H1 (cell line): ENCODE results near the gene TDG. TPM values are rescaled to one million over a fixed set of nuclear protein-coding genes. Genes with fewer than 3 reads are reported as not detected.

Source experiments
- CTCF ChIA-PET: fragments of 300-600 bp; sonication (Branson Sonifier 250); formaldehyde crosslinking; loops from one replicate; lab custom pipeline; 2021; ENCODE audit not compliant: partially characterized antibody; lab: Charles Lee
- POLR2A ChIA-PET: fragments of 300-600 bp; sonication (Branson Sonifier 250); formaldehyde crosslinking; loops from one replicate; lab custom pipeline; 2021; ENCODE audit warnings: inconsistent platforms; ENCODE audit not compliant: partially characterized antibody; lab: Charles Lee
- DNase-seq, 2 experiments: peaks; one replicate each; pipeline versions ENCODE4 v3.0.0 to v3.0.0-alpha.2; 2010 to 2022; ENCODE audit warnings: low spot score in 2 of 2, low read depth in 1 of 2, mixed read lengths in 1 of 2
- FAIRE-seq: peaks from 2 replicates; lab custom pipeline; 2011; peaks lifted over from hg19 to GRCh38; lab: Jason Lieb, UNC
- H2AFZ ChIP-seq: 2 replicates; pipeline ENCODE4 v1.8.1; 2012; ENCODE audit warnings: low read length, inconsistent platforms
- H2AK5ac ChIP-seq: 2 replicates; pipeline ENCODE4 v1.6.1; 2013; ENCODE audit warnings: low read depth, low read length
- H2BK120ac ChIP-seq: replicated peaks from 2 replicates; pipeline ENCODE3; 2013; ENCODE audit warnings: low read depth, low read length, inconsistent platforms
- H2BK12ac ChIP-seq: 2 replicates; pipeline ENCODE4 v1.6.1; 2013; ENCODE audit warnings: low read depth, low read length
- H2BK15ac ChIP-seq: 2 replicates; pipeline ENCODE4 v1.6.1; 2013; ENCODE audit warnings: low read length
- H2BK20ac ChIP-seq: 2 replicates; pipeline ENCODE4 v1.6.1; 2013; ENCODE audit warnings: low read length
- H2BK5ac ChIP-seq: 2 replicates; pipeline ENCODE4 v1.6.1; 2013; ENCODE audit warnings: low read depth, low read length
- H3K14ac ChIP-seq: 2 replicates; pipeline ENCODE4 v1.6.1; 2013; ENCODE audit warnings: inconsistent platforms; ENCODE audit not compliant: insufficient read length
- H3K18ac ChIP-seq: 2 replicates; pipeline ENCODE4 v1.6.1; 2013; ENCODE audit warnings: low read length; ENCODE audit errors: extremely low read depth
- H3K23ac ChIP-seq: 2 replicates; pipeline ENCODE4 v1.6.1; 2013; ENCODE audit warnings: inconsistent platforms; ENCODE audit not compliant: insufficient read length
- H3K23me2 ChIP-seq: 2 replicates; pipeline ENCODE4 v1.6.1; 2013; ENCODE audit warnings: low read depth, low read length
- H3K27ac ChIP-seq: 2 replicates; pipeline ENCODE4 v1.6.1; 2011; ENCODE audit warnings: low read depth, low read length, inconsistent platforms
- H3K27me3 ChIP-seq, 4 experiments: replicated peaks in 1 of 4; 1 replicate in 1 of 4; 2 replicates in 3 of 4; pipeline versions ENCODE4 v1.6.1 to v1.8.1; 2011 to 2013; ENCODE audit warnings: low read length in 3 of 4, mild to moderate bottlenecking in 3 of 4, inconsistent platforms in 2 of 4, mixed read lengths in 2 of 4, moderate library complexity in 1 of 4; ENCODE audit not compliant: control insufficient read depth in 3 of 4, insufficient read depth in 3 of 4; ENCODE audit errors: extremely low read depth in 1 of 4
- H3K36me3 ChIP-seq, 4 experiments: 2 replicates each; pipeline versions ENCODE4 v1.6.1 to v1.8.1; 2011 to 2013; ENCODE audit warnings: mild to moderate bottlenecking in 4 of 4, low read length in 3 of 4, moderate library complexity in 2 of 4, control low read depth in 1 of 4, inconsistent platforms in 1 of 4; ENCODE audit not compliant: insufficient read depth in 4 of 4, control insufficient read depth in 2 of 4
- H3K4ac ChIP-seq: replicated peaks from 2 replicates; pipeline ENCODE3; 2013; ENCODE audit warnings: low read length, low read depth, mixed read lengths, inconsistent platforms; ENCODE audit not compliant: insufficient read length
- H3K4me1 ChIP-seq, 4 experiments: replicated peaks in 1 of 4; 1 replicate in 1 of 4; 2 replicates in 3 of 4; pipeline versions ENCODE4 v1.6.1 to v1.8.1; 2011 to 2013; ENCODE audit warnings: low read length in 3 of 4, inconsistent platforms in 2 of 4, mixed read lengths in 1 of 4; ENCODE audit not compliant: insufficient read depth in 4 of 4, control insufficient read depth in 3 of 4
- H3K4me2 ChIP-seq, 2 experiments: 2 replicates each; pipeline versions ENCODE4 v1.6.1 to v1.8.1; 2011 to 2013; ENCODE audit warnings: low read depth in 2 of 2, low read length in 2 of 2, control low read depth in 1 of 2, inconsistent platforms in 1 of 2, mild to moderate bottlenecking in 1 of 2; ENCODE audit not compliant: insufficient read depth in 1 of 2
- H3K4me3 ChIP-seq, 4 experiments: fragments of 200-600, 300-600 bp in 1 of 4; sonication (generic), shearing (Covaris generic), sonication (Bioruptor Twin) in 1 of 4; 2 replicates each; pipeline versions ENCODE4 v1.5.1 to v1.8.1; 2011 to 2016; ENCODE audit warnings: low read length in 4 of 4, low read depth in 3 of 4, control low read depth in 2 of 4, inconsistent platforms in 2 of 4, mild to moderate bottlenecking in 2 of 4, mixed read lengths in 1 of 4, moderate library complexity in 1 of 4; ENCODE audit not compliant: insufficient read depth in 2 of 4; ENCODE audit errors: extremely low read depth in 1 of 4
- H3K56ac ChIP-seq: replicated peaks from 2 replicates; pipeline ENCODE3; 2013; ENCODE audit warnings: low read depth, mild to moderate bottlenecking, mixed read lengths, low read length, inconsistent platforms; ENCODE audit not compliant: insufficient read length
- H3K79me1 ChIP-seq: 2 replicates; pipeline ENCODE4 v1.6.1; 2013; ENCODE audit warnings: low read depth, low read length, control low read depth
- H3K79me2 ChIP-seq, 2 experiments: 2 replicates each; pipeline versions ENCODE4 v1.6.1 to v1.8.1; 2012 to 2013; ENCODE audit warnings: low read length in 2 of 2, mild to moderate bottlenecking in 2 of 2, inconsistent platforms in 1 of 2; ENCODE audit not compliant: insufficient read depth in 2 of 2, control insufficient read depth in 1 of 2
- H3K9ac ChIP-seq, 4 experiments: replicated peaks in 1 of 4; 1 replicate in 1 of 4; 2 replicates in 3 of 4; pipeline versions ENCODE4 v1.6.1 to v1.8.1; 2011 to 2013; ENCODE audit warnings: low read depth in 3 of 4, low read length in 3 of 4, control low read depth in 2 of 4, mild to moderate bottlenecking in 2 of 4, moderate library complexity in 2 of 4, inconsistent platforms in 1 of 4; ENCODE audit errors: extremely low read depth in 1 of 4
- H3K9me3 ChIP-seq, 2 experiments: 2 replicates each; pipeline versions ENCODE4 v1.6.1 to v1.8.1; 2012 to 2013; ENCODE audit warnings: mild to moderate bottlenecking in 2 of 2, moderate library complexity in 2 of 2, control low read depth in 1 of 2, inconsistent platforms in 1 of 2, low read depth in 1 of 2, low read length in 1 of 2, mixed read lengths in 1 of 2; ENCODE audit not compliant: insufficient read depth in 2 of 2
- H4K20me1 ChIP-seq, 2 experiments: replicated peaks in 1 of 2; 2 replicates each; pipeline versions ENCODE3 to v1.8.1; 2011 to 2013; ENCODE audit warnings: inconsistent platforms in 2 of 2, low read length in 2 of 2, mild to moderate bottlenecking in 1 of 2; ENCODE audit not compliant: insufficient read depth in 2 of 2, control insufficient read depth in 1 of 2
- H4K5ac ChIP-seq: 2 replicates; pipeline ENCODE4 v1.6.1; 2013; ENCODE audit warnings: low read length, low read depth, mixed read lengths, inconsistent platforms; ENCODE audit not compliant: insufficient read length
- H4K8ac ChIP-seq: 2 replicates; pipeline ENCODE4 v1.8.0; 2013; ENCODE audit warnings: mild to moderate bottlenecking, moderate library complexity, low read length, inconsistent platforms; ENCODE audit not compliant: insufficient read depth; ENCODE audit errors: extremely low read depth
- H4K91ac ChIP-seq: replicated peaks from 2 replicates; pipeline ENCODE3; 2013; ENCODE audit warnings: low read length, mixed read lengths, inconsistent platforms; ENCODE audit not compliant: insufficient read length
- BCL11A ChIP-seq, 2 experiments: IDR thresholded peaks; one replicate each; pipeline ENCODE4 v1.6.1; 2011; ENCODE audit warnings: low read depth in 2 of 2, low read length in 2 of 2, mild to moderate bottlenecking in 2 of 2
- HDAC2 ChIP-seq, 2 experiments: fragments of 300-600 bp in 1 of 2; sonication (generic) in 1 of 2; IDR thresholded peaks; 2 replicates each; pipeline ENCODE4 v1.6.1; 2011 to 2012; ENCODE audit warnings: low read depth in 2 of 2, low read length in 2 of 2, mild to moderate bottlenecking in 2 of 2, moderate library complexity in 2 of 2, borderline replicate concordance in 1 of 2, inconsistent platforms in 1 of 2
- RAD21 ChIP-seq, 2 experiments: IDR thresholded peaks in 1 of 2; conservative IDR thresholded peaks in 1 of 2; 2 replicates each; pipeline ENCODE4 v1.6.1; 2011; ENCODE audit warnings: low read depth in 2 of 2, low read length in 2 of 2, improper control_type of control experiment in 1 of 2, inconsistent platforms in 1 of 2, mild to moderate bottlenecking in 1 of 2, moderate library complexity in 1 of 2
- RNF2 ChIP-seq: fragments of 200-900, 300-1000 bp; sonication (generic); IDR thresholded peaks from 2 replicates; pipeline ENCODE4 v1.7.1; 2016; ENCODE audit warnings: borderline replicate concordance, low read depth, mild to moderate bottlenecking, antibody characterized with exemption, low read length; ENCODE audit not compliant: poor library complexity, severe bottlenecking; ENCODE audit errors: missing control alignments
- SRF ChIP-seq: IDR thresholded peaks from 2 replicates; pipeline ENCODE4 v1.6.1; 2011; ENCODE audit warnings: mild to moderate bottlenecking, low read depth, low read length, moderate library complexity
- WGBS, 2 experiments: shearing (Covaris generic) in 1 of 2; methylation state at CpG; one replicate each; pipeline versions ENCODE4 v1.1.6 to v1.1.7; 2013 to 2015; ENCODE audit warnings: low lambda C conversion rate in 2 of 2, mixed read lengths in 2 of 2, inconsistent platforms in 1 of 2, low coverage in 1 of 2, missing lambda C conversion rate in 1 of 2; ENCODE audit not compliant: insufficient replicate concordance in 2 of 2, insufficient coverage in 1 of 2, insufficient read length in 1 of 2; ENCODE audit errors: extremely low coverage in 1 of 2, missing lambda C conversion rate in 1 of 2; 5-methylcytosine and 5-hydroxymethylcytosine counted together
- long read RNA-seq, 2 experiments: library from RNA in 1 of 2; library from capped mRNA in 1 of 2; stranded (forward); transcript quantifications; one replicate each; pipeline ENCODE4 v2.0.0, GENCODE V29; 2021; ENCODE audit warnings: inconsistent platforms in 1 of 2
- polyA minus RNA-seq, 3 experiments: library from RNA; depleted of rRNA, polyadenylated mRNA; stranded (reverse); fragments of >200 nt; gene quantifications; 1 replicate in 2 of 3; 2 replicates in 1 of 3; pipeline ENCODE4 v1.2.3, GENCODE V29; 2011
- polyA plus RNA-seq, 7 experiments: library from polyadenylated mRNA; depleted of rRNA in 3 of 7; stranded (reverse) in 5 of 7; unstranded in 2 of 7; fragments of >200 nt in 5 of 7; fragments of 200-250 nt in 2 of 7; gene quantifications; 1 replicate in 5 of 7; 2 replicates in 1 of 7; 4 replicates in 1 of 7; pipeline versions ENCODE4 v1.2.1 to v1.2.3, GENCODE V29; 2011 to 2013; ENCODE audit warnings: missing spikeins in 2 of 7, mixed read lengths in 2 of 7
- total RNA-seq: library from RNA; stranded (reverse); fragmentation: NEBNext Ultra II Directional; extraction: Animal tissue kit (Norgen Biotek cat#: 25700); gene quantifications from 2 replicates; pipeline ENCODE4 v1.2.1, GENCODE V29; 2021

The TDG gene
- total RNA-seq, result 47.8 and 49.0 TPM in 2 replicates
- 13.7 and 22.7 TPM in 2 replicates for polyA plus RNA-seq (2011; rRNA removed)
- 24.7 TPM for polyA plus RNA-seq (2011; cell fraction: cytosol; rRNA removed)
- polyA plus RNA-seq (2011; cell fraction: nucleus; rRNA removed), result 11.9 TPM
- 27.7 to 49.3 TPM (median 38.1 TPM) in 4 replicates for polyA plus RNA-seq (2012, experiment 1 of 2)
- polyA plus RNA-seq (2012, experiment 2 of 2), result 6.1 TPM
- polyA plus RNA-seq (2013, experiment 1 of 2), result 78.1 TPM
- 76.9 TPM for polyA plus RNA-seq (2013, experiment 2 of 2)
- 17.7 and 23.8 TPM in 2 replicates for polyA minus RNA-seq (2011; rRNA and poly(A)+ RNA removed)
- polyA minus RNA-seq (2011; cell fraction: cytosol; rRNA and poly(A)+ RNA removed), result 28.5 TPM
- polyA minus RNA-seq (2011; cell fraction: nucleus; rRNA and poly(A)+ RNA removed), result 26.0 TPM
- long read RNA-seq, experiment 1, transcript TDG-202 (10 exons, 3,251 nt), result major isoform, 18 of 66 reads
- long read RNA-seq, experiment 1, partial matches to known transcripts, result 19 of 66 reads
- long read RNA-seq, experiment 1, other reads (novel, unspliced or antisense), result 27 of 66 reads
- long read RNA-seq, experiment 2, transcript TDG-202 (10 exons, 3,251 nt), result major isoform, 46 of 56 reads
- long read RNA-seq, experiment 2, partial matches to known transcripts, result 1 of 56 reads
- long read RNA-seq, experiment 2, other reads (novel, unspliced or antisense), result 6 of 56 reads

- Histone ChIP-seq H4K91ac (peak within 1 kb of the TSS; percentile 59), H4K8ac (peak within 1 kb of the TSS; percentile 91; the same call in 1 of the 2 replicates), H2BK5ac (peak within 1 kb of the TSS; percentile 74), H2BK20ac (no peak within 1 kb of the TSS), H3K9ac (peak within 1 kb of the TSS; percentile 89 to 100 (median 94)), H3K56ac (peak within 1 kb of the TSS; percentile 56), H4K20me1 (peaks cover 2 to 3% of the 10 kb centered on the region in 2 experiments), H2BK12ac (no peak within 1 kb of the TSS; the same call in 1 of the 2 replicates), H3K18ac (peak within 1 kb of the TSS; percentile 68; the same call in 1 of the 2 replicates), H3K4me2 (peak within 1 kb of the TSS; percentile 79 to 89), H3K4me1 (peaks cover 0 to 9% (median 2%) of the 10 kb centered on the region in 4 experiments; a peak in 4 of 7 replicates), H3K9me3 (no peaks in the 10 kb centered on the region), H3K4ac (peak within 1 kb of the TSS; percentile 63), H2BK15ac (no peak within 1 kb of the TSS), H3K27ac (peak within 1 kb of the TSS; percentile 94), H3K79me2 (peaks cover 49 to 75% of the 10 kb centered on the region in 2 experiments), H2AK5ac (peak within 1 kb of the TSS; percentile 56; the same call in 1 of the 2 replicates), H3K23me2 (peaks cover 11% of the 10 kb centered on the region; the same call in 1 of the 2 replicates), H3K79me1 (peaks cover 3% of the 10 kb centered on the region; the same call in 1 of the 2 replicates), H2BK120ac (peak within 1 kb of the TSS; percentile 47), H3K4me3 (peak within 1 kb of the TSS; percentile 80 to 91 (median 88)), H3K27me3 (no peaks in the 10 kb centered on the region), H3K36me3 (peaks cover 0 to 15% (median 3%) of the 10 kb centered on the region in 4 experiments; a peak in 1 of 8 replicates), H3K14ac (peak within 1 kb of the TSS; percentile 50), H3K23ac (no peak within 1 kb of the TSS), H2AFZ (no peak within 1 kb of the TSS; the same call in 1 of the 2 replicates), H4K5ac (peak within 1 kb of the TSS; percentile 93)
- ChIA-PET CTCF (interaction anchor here (0.8 to 0.9 kb wide), 2 partner anchors 8 to 20 kb away, joined by 3 read pairs; no protein-coding TSS in a partner anchor), POLR2A (interaction anchor here (0.6 to 4.6 kb wide), 35 partner anchors 8 to 354 kb away, joined by 3 to 141 read pairs (median 3); partner anchors contain the start of genes GLT8D2, HSP90B1, NFYB and NT5DC3)
- DNase-seq (peak; percentile 93 to 96), FAIRE-seq (peak; percentile 36)
- 8% methylated on average over 47 of the region's 64 CpGs; no CpG with 5 or more reads in 1 of the 2 experiments for WGBS, 2 experiments
- TF ChIP-seq SRF (no peak), RAD21 (IDR thresholded peaks at IDR 0.05 in 1 of 2, conservative IDR thresholded peaks at IDR 0.05 in 1 of 2; ENCODE audit: low read depth in 2 of 2, low read length in 2 of 2) (no peak), HDAC2 (IDR thresholded peaks at IDR 0.05; ENCODE audit: borderline replicate concordance in 1 of 2, low read depth in 2 of 2, low read length in 2 of 2) (0 out of 4 replicates have a peak, but pooled peaks of 1 of the 2 experiments have one; percentile 8), BCL11A (IDR thresholded peaks at IDR 0.05; ENCODE audit: low read depth in 2 of 2, low read length in 2 of 2) (no peak), RNF2 (no peak)
Measured at GRCh38 chr12:103965590-103966504, at the start of gene TDG. TDG (plus strand) TSS chr12:103965872; CDS start chr12:103966038, 166 bp downstream.
